OCI-LY7 (cell line): Measurements from ENCODE around the gene CACNA2D4. TPM values are rescaled to one million over a fixed set of nuclear protein-coding genes. Genes with fewer than 3 reads are reported as not detected.

Experiments
- BruUV-seq: library from RNA; stranded (reverse); fragments of 400-500 nt; replicated peaks from 2 replicates; lab custom pipeline; 2021; lab: Mats Ljungman, UMichigan
- CTCF ChIA-PET: fragments of 300-600 bp; sonication (Branson Sonifier 250); formaldehyde crosslinking; loops from one replicate; lab custom pipeline; 2022; ENCODE audit warnings: antibody characterized with exemption; ENCODE audit not compliant: unreplicated experiment; lab: Charles Lee
- POLR2A ChIA-PET: fragments of 300-600 bp; sonication (Branson Sonifier 250); formaldehyde crosslinking; loops from one replicate; lab custom pipeline; 2022; ENCODE audit warnings: antibody characterized with exemption; lab: Charles Lee
- DNase-seq: peaks from one replicate; pipeline ENCODE4 v3.0.0-alpha.2; 2015; ENCODE audit warnings: low spot score
- H2AFZ ChIP-seq: fragments of 200-600 bp; sonication (generic), shearing (Covaris generic); 2 replicates; pipeline ENCODE4 v1.6.1; 2014; ENCODE audit warnings: mild to moderate bottlenecking, antibody characterized with exemption, low read length, moderate library complexity
- H3K27ac ChIP-seq: fragments of 200-600 bp; sonication (generic); 2 replicates; pipeline ENCODE4 v1.5.1; 2014; ENCODE audit warnings: mixed run types, low read depth, mild to moderate bottlenecking, moderate library complexity, low read length, inconsistent platforms; ENCODE audit not compliant: poor library complexity, severe bottlenecking
- H3K36me3 ChIP-seq: fragments of 200-600 bp; sonication (generic); 2 replicates; pipeline ENCODE4 v1.6.1; 2014; ENCODE audit warnings: mild to moderate bottlenecking, antibody characterized with exemption, low read length, moderate library complexity, mixed read lengths; ENCODE audit not compliant: insufficient read depth
- H3K4me1 ChIP-seq: fragments of 200-600 bp; sonication (generic); 2 replicates; pipeline ENCODE4 v1.5.1; 2014; ENCODE audit warnings: mild to moderate bottlenecking, low read length; ENCODE audit not compliant: insufficient read depth, poor library complexity, severe bottlenecking
- H3K4me2 ChIP-seq: fragments of 200-600 bp; sonication (generic); 2 replicates; pipeline ENCODE4 v1.6.1; 2014; ENCODE audit warnings: mild to moderate bottlenecking, low read length
- H3K4me3 ChIP-seq: fragments of 200-600 bp; sonication (generic); 2 replicates; pipeline ENCODE4 v1.5.1; 2014; ENCODE audit warnings: mild to moderate bottlenecking, low read depth, low read length; ENCODE audit not compliant: poor library complexity, severe bottlenecking
- H3K79me2 ChIP-seq: fragments of 200-600 bp; sonication (generic); 2 replicates; pipeline ENCODE4 v1.6.1; 2016; ENCODE audit warnings: low read depth, mild to moderate bottlenecking, low read length, moderate library complexity, mixed read lengths; ENCODE audit not compliant: insufficient read depth
- H3K9me2 ChIP-seq: fragments of 200-600 bp; sonication (generic); 2 replicates; pipeline ENCODE4 v1.6.1; 2016; ENCODE audit warnings: mild to moderate bottlenecking, low read length, mixed read lengths; ENCODE audit not compliant: insufficient read depth
- H3K9me3 ChIP-seq: fragments of 200-600 bp; sonication (generic); 2 replicates; pipeline ENCODE4 v1.6.1; 2014; ENCODE audit warnings: mild to moderate bottlenecking, mixed run types, low read length, mixed read lengths
- H4K20me1 ChIP-seq: fragments of 200-600 bp; sonication (generic); 2 replicates; pipeline ENCODE4 v1.6.1; 2014; ENCODE audit warnings: mild to moderate bottlenecking, antibody characterized with exemption, low read length, moderate library complexity, mixed read lengths; ENCODE audit not compliant: insufficient read depth
- EZH2phosphoT487 ChIP-seq: fragments of 200-600 bp; sonication (generic); IDR thresholded peaks from 2 replicates; pipeline ENCODE4 v1.6.1; 2018; ENCODE audit warnings: low read depth, borderline replicate concordance, mild to moderate bottlenecking, mixed run types, antibody characterized with exemption, low read length, moderate library complexity, mixed read lengths
- intact Hi-C: fragments of 100-400 bp; cut with micrococcal nuclease; formaldehyde crosslinking; loops from one replicate; pipeline ENCODE4 v1.10.0; 2022; ENCODE audit not compliant: unreplicated experiment
- total RNA-seq, 2 experiments: library from RNA; depleted of rRNA in 1 of 2; stranded (reverse); fragments of >200 nt in 1 of 2; shearing (Covaris generic) in 1 of 2; gene quantifications; 2 replicates each; pipeline ENCODE4 v1.2.3, GENCODE V29; 2014 to 2022
- TF ChIP-seq, protein P1 (sequence below): fragments of 200-600 bp; sonication (generic); conservative IDR thresholded peaks from 2 replicates; pipeline ENCODE4 v1.5.1; 2014; ENCODE audit warnings: mild to moderate bottlenecking, antibody characterized with exemption, low read length, moderate library complexity, mixed read lengths

The CACNA2D4 gene
- total RNA-seq, 2 experiments from 2014 or later: 0.13 TPM; not detected in 1

GRCh38 chr12:1822699-1823098 lies 95.8 kb downstream of the CACNA2D4 start:
- ChIA-PET POLR2A (no interaction called here), CTCF (no interaction called here)
- intact Hi-C loops: no loop called here
- no peak for TF ChIP-seq EZH2phosphoT487
- TF ChIP-seq, protein P1, sequence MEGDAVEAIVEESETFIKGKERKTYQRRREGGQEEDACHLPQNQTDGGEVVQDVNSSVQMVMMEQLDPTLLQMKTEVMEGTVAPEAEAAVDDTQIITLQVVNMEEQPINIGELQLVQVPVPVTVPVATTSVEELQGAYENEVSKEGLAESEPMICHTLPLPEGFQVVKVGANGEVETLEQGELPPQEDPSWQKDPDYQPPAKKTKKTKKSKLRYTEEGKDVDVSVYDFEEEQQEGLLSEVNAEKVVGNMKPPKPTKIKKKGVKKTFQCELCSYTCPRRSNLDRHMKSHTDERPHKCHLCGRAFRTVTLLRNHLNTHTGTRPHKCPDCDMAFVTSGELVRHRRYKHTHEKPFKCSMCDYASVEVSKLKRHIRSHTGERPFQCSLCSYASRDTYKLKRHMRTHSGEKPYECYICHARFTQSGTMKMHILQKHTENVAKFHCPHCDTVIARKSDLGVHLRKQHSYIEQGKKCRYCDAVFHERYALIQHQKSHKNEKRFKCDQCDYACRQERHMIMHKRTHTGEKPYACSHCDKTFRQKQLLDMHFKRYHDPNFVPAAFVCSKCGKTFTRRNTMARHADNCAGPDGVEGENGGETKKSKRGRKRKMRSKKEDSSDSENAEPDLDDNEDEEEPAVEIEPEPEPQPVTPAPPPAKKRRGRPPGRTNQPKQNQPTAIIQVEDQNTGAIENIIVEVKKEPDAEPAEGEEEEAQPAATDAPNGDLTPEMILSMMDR: no peak
- H2AFZ ChIP-seq: no peak overlapping the region
- no peak overlapping the region for H3K4me2 ChIP-seq
- H3K9me3 ChIP-seq: no peaks in the 10 kb centered on the region
- no TSS peak for BruUV-seq
- no peak for DNase-seq
- no peak overlapping the region for H3K4me3 ChIP-seq
- no peaks in the 10 kb centered on the region for H3K36me3 ChIP-seq
- H4K20me1 ChIP-seq: no peaks in the 10 kb centered on the region
- H3K9me2 ChIP-seq: no peaks in the 10 kb centered on the region
- H3K4me1 ChIP-seq: no peaks in the 10 kb centered on the region
- H3K27ac ChIP-seq: no peak overlapping the region
- H3K79me2 ChIP-seq: no peaks in the 10 kb centered on the region

- Histone ChIP-seq H3K4me2 (no peak overlapping the region), H3K9me2 (no peaks in the 10 kb centered on the region), H3K4me3 (no peak overlapping the region), H3K27ac (no peak overlapping the region), H3K4me1 (no peaks in the 10 kb centered on the region), H3K9me3 (no peaks in the 10 kb centered on the region), H3K36me3 (no peaks in the 10 kb centered on the region), H3K79me2 (no peaks in the 10 kb centered on the region), H2AFZ (no peak overlapping the region), H4K20me1 (no peaks in the 10 kb centered on the region)
- no TSS peak for BruUV-seq
- intact Hi-C loops: no loop called here
- TF ChIP-seq EZH2phosphoT487: no peak
- TF ChIP-seq, protein P1: no peak
- ChIA-PET CTCF (no interaction called here), POLR2A (interaction anchor here (0.6 kb wide), 1 partner anchor 1503 kb away, joined by 3 read pairs; no protein-coding TSS in a partner anchor)
- no peak for DNase-seq
These were observed 96.6 kb downstream of the CACNA2D4 start for GRCh38 chr12:1821805-1822204.

GRCh38 chr12:1820896-1821291 lies 97.6 kb downstream of the CACNA2D4 start:
- CTCF ChIA-PET: no interaction called here
- Histone ChIP-seq H3K79me2 (no peaks in the 10 kb centered on the region), H3K4me1 (no peaks in the 10 kb centered on the region), H3K4me3 (no peak overlapping the region), H3K9me2 (no peaks in the 10 kb centered on the region), H3K36me3 (no peaks in the 10 kb centered on the region), H3K27ac (no peak overlapping the region), H3K9me3 (no peaks in the 10 kb centered on the region), H2AFZ (no peak overlapping the region), H3K4me2 (no peak overlapping the region), H4K20me1 (no peaks in the 10 kb centered on the region)
- DNase-seq: no peak
- POLR2A ChIA-PET: no interaction called here
- TF ChIP-seq, protein P1: no peak
- no peak for TF ChIP-seq EZH2phosphoT487
- BruUV-seq: no TSS peak
- intact Hi-C loops: no loop called here
